Measurements from ENCODE around the gene CYB561D2. TPM values are rescaled to one million over a fixed set of nuclear protein-coding genes. Genes with fewer than 3 reads are reported as not detected.
"Not testable (repeated sequence)": the region's sequence is repeated elsewhere in the genome, so short reads cannot be mapped to it uniquely, and the experiment has no call there.

The CYB561D2 gene
- polyA plus RNA-seq = 10 to 100 TPM; 13.2 to 25.3 (median 19.7) TPM

- no peak within 1 kb of the TSS for H3K27ac ChIP-seq (ENCODE audit: low read depth, low read length)
- 0 to 1% (median 0%) methylated on average over 63 to 64 of the region's 64 CpGs for WGBS, 3 donors
Observed at GRCh38 chr3:50350527-50351322, at the start of gene CYB561D2, which contains the start of gene NPRL2. Gene CYB561D2 (plus strand): TSS chr3:50350862. CDS start chr3:50351434, 572 bp downstream. Gene NPRL2 (minus strand): TSS chr3:50350775. CDS start chr3:50350652, 123 bp downstream.

GRCh38 chr3:50302095-50303012 lies 48.3 kb upstream of the CYB561D2 start:
- H3K27ac ChIP-seq (ENCODE audit: low read depth, low read length) = no peak overlapping the region

DNA sequence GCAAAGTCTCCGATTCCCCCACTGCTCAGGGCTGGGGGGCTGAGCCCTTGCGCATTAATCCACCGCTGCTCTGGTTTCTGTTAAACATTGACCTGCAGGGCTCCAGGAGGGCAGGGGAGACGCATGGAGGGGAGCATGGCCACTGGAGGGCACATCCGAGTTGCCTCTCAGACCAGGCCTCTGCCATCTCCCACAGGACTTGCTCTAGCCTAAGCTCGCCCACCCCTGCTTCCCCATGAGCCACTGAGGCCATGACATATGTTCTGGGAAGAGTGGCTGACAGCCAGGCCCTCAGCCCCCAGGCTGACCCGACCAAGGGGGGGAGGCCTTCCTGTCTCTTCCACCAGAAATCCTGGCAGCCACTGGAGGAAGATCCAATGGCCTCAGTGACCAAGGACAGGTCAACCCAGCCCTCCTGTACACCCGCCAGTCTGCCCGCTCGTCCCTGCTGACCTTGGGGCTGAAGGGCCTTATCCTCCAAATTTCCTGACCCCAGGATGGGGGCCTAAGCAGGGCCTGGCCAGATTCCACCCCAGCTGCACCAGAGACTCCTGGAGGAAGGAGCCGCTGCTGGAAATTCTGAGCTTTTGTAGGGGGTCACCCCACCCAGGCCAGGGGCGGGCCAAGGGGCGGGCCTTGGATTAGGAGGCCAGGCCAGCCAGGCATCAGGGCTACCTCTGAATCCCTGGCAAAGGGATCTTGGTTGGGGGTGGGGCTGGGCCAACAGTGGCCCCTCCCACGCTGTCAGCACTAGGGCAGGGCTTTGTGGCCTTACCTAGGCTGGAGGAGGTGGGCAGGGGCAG lies 47.4 kb upstream of the CYB561D2 start, which contains the start of gene HYAL1:
TSS of gene HYAL1 (minus strand) at position 562 of the 803 bp plus-strand sequence. CDS start 618 bp downstream, outside the sequence.
- no peak within 1 kb of the TSS for H3K27ac ChIP-seq (ENCODE audit: low read depth, low read length)
- WGBS, 3 donors = 51 to 55% (median 54%) methylated on average over 14 of the region's 14 CpGs

More at GRCh38 chr3:50302095-50303012, 48.3 kb upstream of the CYB561D2 start:
- WGBS, 3 donors = 82 to 88% (median 85%) methylated on average over 32 of the region's 32 CpGs

DNA sequence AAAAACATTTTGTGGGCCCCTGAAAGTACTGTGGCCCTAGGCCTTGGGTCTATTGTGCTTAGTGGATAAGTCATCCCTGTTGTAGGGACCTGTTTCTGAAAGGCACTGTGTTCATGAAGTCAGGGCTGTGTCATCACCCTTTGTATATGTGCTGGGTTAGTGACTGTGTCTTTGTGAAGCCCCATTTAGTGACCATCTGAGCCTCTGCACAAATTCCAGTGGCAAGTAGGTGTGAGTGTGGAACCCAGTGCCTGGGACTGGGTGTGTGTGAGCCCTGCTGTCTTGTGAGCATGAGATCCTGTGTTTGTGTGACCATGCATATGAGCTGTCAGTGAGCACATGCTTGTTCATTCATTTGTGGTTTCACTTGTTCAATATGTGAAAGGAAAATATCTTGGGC lies 46.1 kb upstream of the CYB561D2 start:
- H3K27ac ChIP-seq (ENCODE audit: low read depth, low read length) = no peak overlapping the region

- H3K27ac ChIP-seq (ENCODE audit: low read depth, low read length) = not testable (repeated sequence)
- WGBS, 3 donors = 90 to 97% (median 92%) methylated on average over 12 to 31 of the region's 32 CpGs
Observed at GRCh38 chr3:50312041-50312440, 38.6 kb upstream of the CYB561D2 start.

GRCh38 chr3:50314342-50314741 lies 36.3 kb upstream of the CYB561D2 start:
- 66 to 84% (median 83%) methylated on average over 3 of the region's 3 CpGs for WGBS, 3 donors
- no peak overlapping the region for H3K27ac ChIP-seq (ENCODE audit: low read depth, low read length)

DNA sequence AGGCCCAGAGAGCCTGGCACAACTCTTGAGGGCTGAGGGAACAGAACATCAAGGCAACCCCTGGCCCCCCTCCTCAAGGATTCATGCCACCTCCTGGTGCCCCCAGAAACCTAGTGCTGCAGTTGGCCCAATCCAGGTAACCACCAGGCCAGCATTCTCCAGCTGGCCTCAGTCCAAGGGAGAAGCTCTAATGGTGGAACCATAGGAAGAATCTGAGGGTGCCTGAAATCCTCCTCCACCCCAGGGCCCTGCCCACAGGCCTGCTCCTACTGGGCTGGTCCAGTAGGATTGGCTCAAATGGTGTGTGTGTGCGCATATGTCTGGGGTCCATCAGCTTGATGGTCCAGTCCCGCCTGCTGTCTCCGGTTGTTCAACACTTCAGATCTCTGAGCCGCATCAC lies 35.8 kb upstream of the CYB561D2 start:
- no peak overlapping the region for H3K27ac ChIP-seq (ENCODE audit: low read depth, low read length)
- WGBS, 3 donors = 97 to 100% (median 98%) methylated on average over 4 of the region's 4 CpGs

- 56 to 78% (median 63%) methylated on average over 9 of the region's 9 CpGs for WGBS, 3 donors
- H3K27ac ChIP-seq (ENCODE audit: low read depth, low read length) = no peak overlapping the region
Observed at GRCh38 chr3:50316657-50317242, 33.9 kb upstream of the CYB561D2 start.

GRCh38 chr3:50317300-50317699 lies 33.4 kb upstream of the CYB561D2 start:
- 56 to 70% (median 68%) methylated on average over 6 of the region's 6 CpGs for WGBS, 3 donors
- no peak overlapping the region for H3K27ac ChIP-seq (ENCODE audit: low read depth, low read length)

- H3K27ac ChIP-seq (ENCODE audit: low read depth, low read length) = no peak overlapping the region
Observed at GRCh38 chr3:50318163-50318562, 32.5 kb upstream of the CYB561D2 start.

DNA sequence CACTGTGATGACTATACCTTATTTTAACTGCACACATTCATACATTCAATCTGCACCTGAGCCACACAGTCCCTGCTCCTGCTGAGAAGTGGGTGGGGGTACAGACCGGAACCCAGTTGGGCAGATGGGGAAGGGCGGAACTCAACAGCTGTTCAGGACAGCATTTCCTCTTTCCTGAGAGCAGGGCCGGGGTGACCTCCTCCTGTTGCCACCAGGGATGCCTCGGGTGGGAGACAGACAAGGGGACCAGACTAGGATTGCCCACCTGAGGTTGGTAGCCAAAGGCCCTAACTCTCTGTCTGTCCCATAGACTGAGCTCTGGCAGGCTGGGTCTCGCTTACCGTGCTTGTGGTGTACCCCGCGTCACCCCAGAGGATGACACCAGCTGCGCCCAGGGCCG lies 32.0 kb upstream of the CYB561D2 start:
- WGBS, 3 donors = 57 to 83% (median 61%) methylated on average over 10 of the region's 10 CpGs

More at GRCh38 chr3:50318163-50318562, 32.5 kb upstream of the CYB561D2 start:
- 80 to 86% (median 83%) methylated on average over 11 of the region's 11 CpGs for WGBS, 3 donors

DNA sequence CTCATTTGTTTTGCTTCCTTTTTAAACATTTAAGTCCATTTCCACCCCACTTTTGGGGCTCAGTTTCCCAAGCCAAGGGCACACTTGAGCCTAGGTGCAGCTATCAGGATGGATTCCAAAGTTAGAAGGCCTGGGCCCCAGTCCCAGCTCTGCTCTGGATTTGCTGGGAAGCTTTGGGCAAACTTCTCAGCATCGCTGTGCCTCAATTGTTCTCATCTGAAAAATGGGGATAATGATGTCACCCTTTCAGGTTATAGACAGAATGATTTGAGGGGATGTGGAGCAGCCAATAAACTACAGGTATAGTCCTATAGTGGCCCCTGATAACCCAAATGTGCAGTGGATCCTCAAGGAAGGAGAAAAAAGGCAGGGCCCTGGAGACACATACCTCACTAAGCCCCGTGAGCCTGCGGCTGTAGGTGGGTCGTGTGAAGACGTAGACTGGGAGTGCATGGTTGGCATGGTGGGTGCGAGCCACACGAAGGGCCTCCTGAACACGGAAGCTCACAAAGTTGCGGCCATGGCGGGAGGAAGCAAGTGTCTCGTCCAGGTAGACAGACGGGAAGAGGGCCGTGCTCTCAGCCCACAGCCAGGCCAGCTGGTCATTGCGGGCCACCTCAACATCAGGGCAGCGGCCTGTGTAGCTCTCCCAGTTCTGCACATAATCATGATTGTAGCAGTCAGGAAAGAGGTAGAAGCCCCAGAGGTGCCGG lies 31.3 kb upstream of the CYB561D2 start:
- H3K27ac ChIP-seq (ENCODE audit: low read depth, low read length) = no peak overlapping the region
- 80 to 85% (median 81%) methylated on average over 16 of the region's 16 CpGs for WGBS, 3 donors

More for the DNA sequence above, 32.0 kb upstream of the CYB561D2 start:
- no peak overlapping the region for H3K27ac ChIP-seq (ENCODE audit: low read depth, low read length)

GRCh38 chr3:50319894-50320625 lies 30.6 kb upstream of the CYB561D2 start:
- H3K27ac ChIP-seq (ENCODE audit: low read depth, low read length) = no peak overlapping the region
- 74 to 82% (median 78%) methylated on average over 29 of the region's 29 CpGs for WGBS, 3 donors

- WGBS, 3 donors = 0 to 1% (median 0%) methylated on average over 26 to 45 of the region's 45 CpGs
- H3K27ac ChIP-seq (ENCODE audit: low read depth, low read length) = peak overlapping the region; percentile 63
Observed at GRCh38 chr3:50320853-50321335, 29.8 kb upstream of the CYB561D2 start.

DNA sequence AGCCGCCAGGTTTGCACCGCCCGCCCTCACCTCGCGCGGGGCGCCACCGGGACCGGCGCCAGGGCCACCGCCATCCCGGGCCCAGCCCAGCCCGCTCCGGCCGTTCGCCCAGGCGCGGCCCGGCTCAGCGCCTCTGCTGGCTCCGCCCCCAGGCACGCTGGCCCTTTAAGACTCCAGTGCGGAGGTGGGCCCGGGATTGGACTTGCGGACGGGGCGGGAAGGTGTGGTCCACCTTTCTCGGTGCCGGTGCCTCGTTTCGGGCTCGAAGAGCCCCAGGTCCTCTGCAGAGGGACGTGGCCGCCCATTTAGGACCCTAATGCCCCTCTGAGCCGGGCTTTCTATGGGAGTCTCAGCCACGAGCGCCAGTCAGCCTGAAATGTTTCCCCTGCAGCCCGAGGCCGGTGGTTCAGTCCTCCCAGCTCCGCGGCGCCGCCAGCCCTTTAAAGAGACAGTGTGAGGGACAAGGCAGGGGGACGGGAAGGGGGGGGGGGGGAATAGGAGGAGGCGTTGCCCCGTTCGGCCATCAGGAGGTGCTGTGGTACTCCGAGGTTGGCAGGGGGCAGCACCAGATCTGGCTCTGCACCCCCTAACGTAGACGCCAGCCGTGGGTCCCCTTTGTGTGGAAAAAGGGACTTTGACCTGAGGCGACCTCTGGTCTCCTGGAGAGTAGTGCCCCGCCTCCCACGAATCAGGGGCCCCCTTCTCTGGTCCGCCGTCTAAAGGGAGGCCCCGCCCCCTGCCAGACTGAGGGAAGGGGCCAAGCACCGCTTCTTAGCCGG lies 29.1 kb upstream of the CYB561D2 start:
- 0 to 1% (median 1%) methylated on average over 54 to 59 of the region's 59 CpGs for WGBS, 3 donors
- H3K27ac ChIP-seq (ENCODE audit: low read depth, low read length) = peak overlapping the region; percentile 63

GRCh38 chr3:50322115-50322385 lies 28.6 kb upstream of the CYB561D2 start:
- WGBS, 3 donors = 9 to 37% (median 19%) methylated on average over 13 to 14 of the region's 14 CpGs
- H3K27ac ChIP-seq (ENCODE audit: low read depth, low read length) = peak overlapping the region; percentile 36
